Measurements from ENCODE around the gene IL2.
A peak's percentile ranks its signal among the peaks of the same experiment; 100 is the strongest.

IL2 gene

DNA sequence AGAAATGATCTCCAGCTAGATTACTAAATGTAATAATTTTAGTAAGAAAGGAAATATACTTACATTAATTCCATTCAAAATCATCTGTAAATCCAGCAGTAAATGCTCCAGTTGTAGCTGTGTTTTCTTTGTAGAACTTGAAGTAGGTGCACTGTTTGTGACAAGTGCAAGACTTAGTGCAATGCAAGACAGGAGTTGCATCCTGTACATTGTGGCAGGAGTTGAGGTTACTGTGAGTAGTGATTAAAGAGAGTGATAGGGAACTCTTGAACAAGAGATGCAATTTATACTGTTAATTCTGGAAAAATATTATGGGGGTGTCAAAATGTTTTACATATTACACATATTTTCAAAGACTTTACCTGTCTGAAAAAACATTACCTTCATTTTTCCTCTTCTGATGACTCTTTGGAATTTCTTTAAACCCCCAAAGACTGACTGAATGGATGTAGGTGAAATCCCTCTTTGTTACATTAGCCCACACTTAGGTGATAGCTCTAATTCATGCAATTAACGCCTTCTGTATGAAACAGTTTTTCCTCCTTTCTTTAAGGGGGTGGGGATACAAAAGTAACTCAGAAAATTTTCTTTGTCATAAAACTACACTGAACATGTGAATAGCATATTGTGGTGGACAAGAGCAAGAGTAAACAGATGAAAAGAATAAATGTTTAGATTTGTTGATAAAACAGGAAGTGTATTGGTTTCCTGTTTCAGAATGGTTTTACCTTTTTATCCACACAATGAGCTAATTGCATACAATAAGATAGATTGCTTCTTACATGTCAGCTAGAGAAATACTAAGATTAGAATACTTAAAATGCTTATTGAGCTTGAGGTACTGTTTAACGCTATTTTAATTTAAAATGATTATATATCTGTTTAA is at the start of gene IL2:
IL2 (minus strand) TSS at position 495 of the 886 bp plus-strand sequence; CDS start at position 210, 285 bp downstream.
- DNase-seq: peak; percentile 47

DNA sequence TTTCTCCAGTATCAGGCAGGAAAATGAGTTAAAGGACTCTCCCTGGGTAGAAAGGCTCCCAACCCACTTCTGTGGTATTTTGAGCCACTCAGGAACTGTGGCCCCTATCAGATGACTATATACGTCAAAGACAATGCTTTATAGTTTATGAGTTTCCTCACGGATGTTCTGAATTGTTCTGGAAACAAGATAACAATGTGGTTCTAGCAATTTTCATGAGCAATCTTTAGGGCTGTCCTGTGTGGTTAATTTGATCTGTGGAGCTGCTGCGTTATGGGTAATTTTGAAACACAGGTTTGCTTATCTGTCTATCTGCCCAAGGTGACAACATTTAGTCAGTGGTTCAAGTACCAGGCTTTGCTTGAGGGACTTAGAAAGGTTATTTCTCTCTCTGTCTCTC is 46.7 kb upstream of the IL2 start:
- peak; percentile 26 for DNase-seq

DNA sequence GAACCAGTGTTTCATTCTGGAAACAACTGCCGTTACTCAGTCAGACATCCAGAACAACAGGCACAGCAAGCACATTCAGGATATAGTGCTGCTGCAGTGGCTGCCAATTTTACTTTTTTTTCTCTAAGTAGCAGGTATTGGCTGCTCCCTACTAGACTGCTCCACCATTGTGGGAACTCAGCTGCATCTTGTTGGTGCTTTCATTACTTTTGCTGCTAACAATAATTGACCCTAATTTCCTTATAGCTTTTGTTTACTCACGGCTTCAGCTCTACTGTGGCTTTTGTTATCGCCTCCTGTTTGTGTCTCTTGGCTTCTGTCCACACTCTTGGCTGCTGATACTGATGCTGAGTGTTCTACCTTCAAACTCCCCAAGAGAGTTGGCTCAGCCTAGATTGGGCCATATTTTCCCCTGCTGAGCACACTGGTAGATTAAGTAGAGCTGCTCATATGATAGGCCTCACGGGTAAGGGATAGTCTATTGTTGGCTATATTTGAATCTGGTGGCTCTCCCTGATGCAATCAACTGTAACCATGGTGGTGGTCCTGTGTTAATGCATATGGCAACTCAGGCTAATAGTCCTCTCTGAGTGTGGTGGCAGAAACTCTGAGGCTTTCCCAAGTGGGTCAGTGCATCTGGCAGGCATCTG is 44.5 kb upstream of the IL2 start:
- no peak for DNase-seq

GRCh38 chr4:122489061-122489460 is 32.5 kb upstream of the IL2 start:
- DNase-seq: no peak

DNA sequence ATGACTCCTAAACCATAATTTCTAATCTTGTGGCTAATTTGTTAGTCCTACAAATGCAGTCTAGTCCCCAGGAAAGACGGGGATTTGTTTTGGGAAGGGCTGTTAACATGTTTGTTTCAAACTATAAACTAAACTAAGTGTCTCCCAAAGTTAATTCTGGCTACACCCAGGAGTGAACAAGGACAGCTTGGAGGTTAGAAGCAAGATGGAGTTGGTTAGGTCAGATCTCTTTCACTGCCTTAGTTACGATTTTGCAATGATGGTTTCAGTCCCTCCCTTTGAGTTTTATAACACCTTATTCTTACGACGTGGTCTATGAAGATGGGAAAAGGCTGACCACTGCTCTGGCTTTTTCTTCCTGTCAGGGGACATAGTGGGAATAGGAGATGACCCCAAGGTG is 27.0 kb upstream of the IL2 start:
- DNase-seq: no peak

DNA sequence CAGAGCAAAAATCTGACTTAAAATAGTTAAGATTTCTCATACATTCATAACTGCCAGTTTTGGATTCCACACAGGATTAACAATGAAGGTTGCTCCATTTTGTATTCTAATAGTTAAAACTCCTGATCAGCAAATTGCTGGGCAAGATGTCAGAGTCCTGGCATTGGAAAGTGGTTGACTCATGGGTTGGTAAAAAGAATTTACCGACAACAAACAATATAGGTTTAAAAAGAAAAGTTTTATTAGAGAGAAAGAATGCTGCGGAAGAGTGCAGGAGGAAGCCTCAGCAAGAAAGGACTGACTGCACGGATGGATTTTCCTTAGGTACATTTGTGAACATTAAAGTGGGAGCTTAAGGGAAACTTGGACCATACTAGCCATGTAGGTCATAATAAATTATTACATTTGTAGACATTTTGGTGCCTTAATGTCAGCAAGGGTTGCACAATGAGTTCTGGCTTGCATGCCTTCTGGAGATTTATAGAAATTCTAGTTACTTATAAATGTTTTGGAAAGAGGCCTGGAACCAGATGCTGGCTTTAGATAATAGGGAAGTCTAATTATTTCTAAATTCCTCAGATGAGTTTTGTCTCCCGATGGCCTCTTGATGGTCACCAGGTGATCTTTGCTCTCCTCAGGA is 25.4 kb upstream of the IL2 start:
- DNase-seq: no peak

GRCh38 chr4:122480655-122481487 is 24.3 kb upstream of the IL2 start:
- no peak for DNase-seq

DNA sequence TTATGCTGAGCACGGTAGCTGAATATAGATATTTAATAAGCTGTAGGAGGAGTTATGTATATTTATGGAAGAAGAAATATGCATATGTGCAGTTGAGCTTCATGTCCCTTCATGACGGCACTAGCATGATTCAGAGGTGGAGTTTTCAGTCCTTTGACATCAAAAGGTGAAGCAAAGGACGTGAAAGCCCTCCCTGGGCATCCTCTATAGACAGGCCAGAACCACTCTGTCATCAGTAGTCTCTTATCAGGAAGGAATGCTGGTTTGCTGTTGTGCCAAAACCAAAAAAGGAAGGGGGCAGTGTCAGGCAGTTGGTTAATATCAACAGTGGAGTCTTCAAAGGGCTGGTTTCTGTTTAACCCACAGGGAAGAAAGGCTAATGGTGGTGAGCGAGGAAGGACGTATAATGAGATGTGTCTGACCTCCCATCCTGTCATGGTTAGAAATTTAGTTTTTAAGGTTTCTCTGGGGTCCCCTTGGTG is 23.5 kb upstream of the IL2 start:
- no peak for DNase-seq

DNA sequence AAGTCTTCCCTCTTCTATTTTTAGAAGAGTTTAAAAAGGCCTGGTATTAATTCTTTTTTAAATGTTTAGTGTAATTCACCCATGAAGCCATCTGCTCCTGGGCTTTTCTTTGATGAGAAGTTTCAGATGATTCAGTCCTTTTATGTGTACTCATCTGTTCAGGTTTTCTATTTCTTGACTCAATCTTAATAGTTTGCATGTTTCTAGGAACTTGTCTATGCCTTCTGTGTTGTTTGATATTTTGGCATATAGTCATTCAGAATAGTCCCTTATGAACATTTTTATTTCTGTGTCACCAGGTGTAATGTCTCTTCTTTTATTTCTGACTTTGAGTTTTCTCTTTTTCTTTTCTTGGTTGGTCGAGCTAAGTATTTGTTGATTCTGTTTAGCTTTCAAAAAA is 20.2 kb upstream of the IL2 start:
- no peak for DNase-seq

DNA sequence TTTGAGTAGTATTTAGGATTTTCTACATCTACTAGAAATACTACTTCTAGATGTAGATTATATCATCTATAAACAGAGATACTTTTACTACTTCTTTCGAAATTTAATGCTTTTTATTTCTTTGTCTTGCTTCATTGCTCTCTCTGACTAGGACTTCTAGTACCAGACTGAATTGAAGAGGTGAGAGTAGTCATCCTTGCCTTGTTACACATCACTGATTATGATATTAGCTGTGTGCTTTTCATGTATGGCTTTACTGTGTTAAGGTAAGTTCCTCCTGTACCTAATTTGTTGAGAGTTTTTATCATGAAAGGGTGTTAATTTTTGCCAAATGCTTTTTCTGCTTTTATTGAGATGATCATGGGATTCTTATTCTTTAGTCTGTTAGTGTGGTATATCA is 19.6 kb upstream of the IL2 start:
- no peak for DNase-seq

DNA sequence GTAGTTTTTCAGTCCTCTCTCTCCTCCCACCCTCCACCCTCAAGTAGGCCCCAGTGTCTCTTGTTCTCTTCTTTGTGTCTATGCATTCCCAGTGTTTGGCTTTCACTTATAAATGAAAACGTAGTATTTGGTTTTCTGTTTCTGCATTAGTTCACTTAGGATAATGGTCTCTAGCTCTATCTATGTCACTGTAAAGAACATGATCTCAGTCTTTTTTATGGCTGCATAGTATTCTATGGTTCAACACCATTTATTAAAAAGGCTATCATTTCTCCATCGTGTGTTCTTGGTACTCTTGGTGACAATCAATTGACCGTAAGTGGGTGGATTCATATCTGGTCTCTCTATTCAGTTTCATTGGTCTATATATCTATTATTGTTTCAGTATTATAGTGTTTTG is 18.7 kb upstream of the IL2 start:
- DNase-seq: no peak

GRCh38 chr4:122469457-122469856 is 12.9 kb upstream of the IL2 start:
- DNase-seq: no peak

GRCh38 chr4:122458625-122459024 is 2.1 kb upstream of the IL2 start:
- peak; percentile 69 for DNase-seq

DNA sequence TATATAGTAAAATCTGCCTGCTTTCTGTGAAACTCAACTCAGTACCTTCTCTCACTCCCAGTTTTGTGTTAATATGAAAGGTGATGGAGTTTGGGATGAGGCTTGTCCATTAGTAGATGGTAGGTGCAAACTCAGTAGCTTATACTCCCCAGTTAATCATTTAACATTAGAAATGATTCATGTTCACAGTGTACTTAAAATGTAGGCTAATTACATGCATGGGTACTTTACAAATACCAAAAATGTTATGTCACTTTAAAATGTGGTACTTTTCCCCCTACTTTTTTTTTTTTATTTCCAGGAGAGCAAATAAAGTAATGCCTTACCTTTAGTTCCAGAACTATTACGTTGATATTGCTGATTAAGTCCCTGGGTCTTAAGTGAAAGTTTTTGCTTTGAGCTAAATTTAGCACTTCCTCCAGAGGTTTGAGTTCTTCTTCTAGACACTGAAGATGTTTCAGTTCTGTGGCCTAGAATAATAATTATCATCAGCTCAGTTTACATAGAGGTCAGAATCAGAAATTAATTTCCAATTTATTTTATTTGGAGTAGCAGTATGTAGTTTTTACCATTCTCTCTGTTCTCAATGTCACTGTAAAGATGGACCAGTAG is 3.0 kb downstream of the IL2 start:
- DNase-seq: no peak

DNA sequence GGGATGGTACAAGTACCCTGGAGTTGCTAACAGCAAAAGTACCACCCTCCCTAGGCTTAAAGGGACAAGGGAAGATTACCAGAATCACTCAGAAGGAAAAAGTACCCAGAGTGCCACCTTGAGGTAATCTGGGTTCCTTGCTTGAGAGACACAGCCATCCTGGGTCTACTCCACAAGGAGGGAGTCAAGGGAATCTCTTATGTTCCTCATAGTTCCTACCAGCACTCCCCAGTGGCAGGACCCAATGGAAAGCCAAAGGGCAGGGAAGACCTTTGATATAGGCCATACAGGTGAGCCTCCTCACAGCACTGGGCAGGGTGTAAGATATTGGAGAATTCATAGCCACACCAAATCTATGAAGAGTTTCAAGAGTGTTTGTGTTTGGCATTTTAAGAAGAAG is 5.7 kb downstream of the IL2 start:
- DNase-seq: peak; percentile 72

GRCh38 chr4:122434285-122434684 is 22.2 kb downstream of the IL2 start:
- no peak for DNase-seq

DNA sequence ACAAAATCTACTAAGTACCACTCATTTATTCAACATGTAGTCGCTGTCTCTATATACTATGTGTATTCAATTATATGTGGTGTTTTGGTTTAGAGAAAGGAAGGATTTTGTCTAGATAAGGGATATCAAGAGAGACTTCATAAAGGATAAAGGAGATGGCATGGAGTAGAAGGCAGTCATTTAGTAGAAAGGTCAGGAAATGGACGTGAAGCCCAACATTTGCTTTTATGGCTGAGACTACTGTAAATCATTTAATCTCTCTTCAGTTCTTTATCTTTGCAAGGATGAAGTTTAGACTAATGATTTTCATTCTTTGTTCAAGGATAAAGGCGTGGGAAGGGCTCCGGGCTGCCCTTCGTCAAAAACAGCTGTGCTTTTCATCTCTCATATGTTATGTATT is 25.2 kb downstream of the IL2 start:
- DNase-seq: no peak

- no peak for DNase-seq
Measured at GRCh38 chr4:122423246-122423645, 33.3 kb downstream of the IL2 start.

DNA sequence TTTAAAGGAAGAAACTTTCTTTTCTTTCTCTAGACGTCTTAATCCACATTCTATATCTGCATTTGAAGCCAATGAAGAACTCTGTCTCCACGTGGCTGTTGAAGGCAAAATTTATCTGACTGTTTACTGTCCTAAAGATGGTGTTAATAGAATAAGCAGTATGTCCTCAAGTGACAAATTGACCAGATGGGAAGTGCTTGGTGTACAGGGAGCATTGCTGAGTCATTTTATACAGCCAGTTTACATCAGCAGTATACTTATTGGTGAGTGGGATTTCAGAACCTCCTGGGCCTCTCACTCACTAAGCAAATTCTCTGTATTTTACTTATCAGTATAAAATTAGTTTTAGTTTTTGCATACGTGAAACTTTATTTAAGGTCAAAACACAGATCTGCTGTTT is 44.0 kb downstream of the IL2 start:
- no peak for DNase-seq

- DNase-seq: no peak
Measured at GRCh38 chr4:122403861-122404260, 52.7 kb downstream of the IL2 start.
